HG03139 (cell line): ENCODE measurements around the gene LHFPL3.

Source experiments
- ATAC-seq: cut with Tn5 transposase; IDR thresholded peaks from one replicate; pipeline ENCODE4 v1.9.1; 2021; ENCODE audit not compliant: unreplicated experiment

LHFPL3 gene

GRCh38 chr7:104838537-104839299 lies 510.3 kb downstream of the LHFPL3 start:
- peak; percentile 58 for ATAC-seq

- ATAC-seq = no peak
Observed at GRCh38 chr7:104839842-104840241, 511.4 kb downstream of the LHFPL3 start.

- no peak for ATAC-seq
Observed at GRCh38 chr7:104841798-104842197, 513.4 kb downstream of the LHFPL3 start.

GRCh38 chr7:104843198-104843597 lies 514.8 kb downstream of the LHFPL3 start:
- ATAC-seq = no peak

- no peak for ATAC-seq
Observed at GRCh38 chr7:104845557-104845956, 517.2 kb downstream of the LHFPL3 start.

- no peak for ATAC-seq
Observed at GRCh38 chr7:104846731-104847130, 518.3 kb downstream of the LHFPL3 start.

GRCh38 chr7:104848138-104848990 lies 520.0 kb downstream of the LHFPL3 start:
- ATAC-seq = peak; percentile 46

GRCh38 chr7:104850374-104850773 lies 522.0 kb downstream of the LHFPL3 start:
- no peak for ATAC-seq

GRCh38 chr7:104851268-104851667 lies 522.9 kb downstream of the LHFPL3 start:
- ATAC-seq = no peak

- no peak for ATAC-seq
Observed at GRCh38 chr7:104852386-104852785, 524.0 kb downstream of the LHFPL3 start.

- no peak for ATAC-seq
Observed at GRCh38 chr7:104855861-104856260, 527.5 kb downstream of the LHFPL3 start.

GRCh38 chr7:104857458-104858425 lies 529.3 kb downstream of the LHFPL3 start:
- ATAC-seq = no peak

GRCh38 chr7:104859754-104860426 lies 531.5 kb downstream of the LHFPL3 start:
- no peak for ATAC-seq

- no peak for ATAC-seq
Observed at GRCh38 chr7:104861729-104862390, 533.5 kb downstream of the LHFPL3 start.

GRCh38 chr7:104862719-104863118 lies 534.3 kb downstream of the LHFPL3 start:
- ATAC-seq = no peak

- no peak for ATAC-seq
Observed at GRCh38 chr7:104873401-104873800, 545.0 kb downstream of the LHFPL3 start.

GRCh38 chr7:104878577-104878976 lies 550.2 kb downstream of the LHFPL3 start:
- ATAC-seq = peak; percentile 66

- ATAC-seq = peak; percentile 9
Observed at GRCh38 chr7:104883248-104883717, 554.9 kb downstream of the LHFPL3 start.

GRCh38 chr7:104883718-104884452 lies 555.5 kb downstream of the LHFPL3 start:
- peak; percentile 73 for ATAC-seq
